Measurements from ENCODE around the gene CYSRT1.
A peak's percentile ranks its signal among the peaks of the same experiment; 100 is the strongest.
"Not testable (repeated sequence)": the region's sequence is repeated elsewhere in the genome, so short reads cannot be mapped to it uniquely, and the experiment has no call there.

Gene CYSRT1

DNA sequence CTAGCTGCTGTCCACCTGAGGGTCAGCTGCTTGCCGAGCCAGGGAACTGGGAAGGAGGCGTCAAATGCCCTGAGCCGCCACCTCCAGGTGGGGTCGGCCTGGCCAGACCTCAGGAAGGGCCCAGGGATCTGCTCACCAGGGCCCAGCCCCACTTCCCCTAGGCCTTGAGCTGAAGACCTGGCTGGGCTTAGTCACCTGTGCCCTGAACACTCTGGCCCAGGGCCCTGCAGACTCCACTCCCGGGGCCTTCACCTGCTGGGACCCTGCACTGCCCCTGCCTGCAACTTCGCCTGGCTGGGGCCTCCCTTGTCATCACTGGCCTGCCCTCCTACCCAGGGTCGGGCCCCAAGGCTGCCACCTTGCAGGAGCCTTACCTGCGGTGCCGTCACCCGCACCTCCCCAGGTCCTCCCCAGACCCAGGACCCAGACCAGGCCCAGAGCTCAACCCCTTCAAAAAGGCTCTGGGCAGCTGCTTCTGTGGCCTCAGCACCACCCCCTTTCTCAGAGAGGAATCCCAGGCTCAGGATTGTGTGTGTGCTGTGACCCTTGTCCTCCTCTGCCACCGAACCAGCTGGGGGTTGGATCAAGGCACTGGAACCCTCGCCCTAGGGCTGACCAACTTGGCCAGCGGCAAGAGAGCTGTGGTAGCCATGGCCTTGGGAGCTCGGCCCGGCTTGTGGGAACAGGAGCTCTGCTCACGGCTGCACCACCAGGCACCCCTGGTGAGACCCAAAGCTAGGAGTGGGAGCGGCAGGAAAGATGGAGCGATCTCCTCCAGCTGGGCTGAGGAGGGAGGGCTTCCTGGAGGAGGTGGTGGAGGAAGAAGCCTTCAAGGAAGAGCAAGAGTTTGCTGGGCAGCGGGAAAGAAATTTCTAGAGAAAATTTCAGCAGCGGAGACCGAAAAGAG lies 29.0 kb downstream of the CYSRT1 start:
- DNase-seq: no peak

DNA sequence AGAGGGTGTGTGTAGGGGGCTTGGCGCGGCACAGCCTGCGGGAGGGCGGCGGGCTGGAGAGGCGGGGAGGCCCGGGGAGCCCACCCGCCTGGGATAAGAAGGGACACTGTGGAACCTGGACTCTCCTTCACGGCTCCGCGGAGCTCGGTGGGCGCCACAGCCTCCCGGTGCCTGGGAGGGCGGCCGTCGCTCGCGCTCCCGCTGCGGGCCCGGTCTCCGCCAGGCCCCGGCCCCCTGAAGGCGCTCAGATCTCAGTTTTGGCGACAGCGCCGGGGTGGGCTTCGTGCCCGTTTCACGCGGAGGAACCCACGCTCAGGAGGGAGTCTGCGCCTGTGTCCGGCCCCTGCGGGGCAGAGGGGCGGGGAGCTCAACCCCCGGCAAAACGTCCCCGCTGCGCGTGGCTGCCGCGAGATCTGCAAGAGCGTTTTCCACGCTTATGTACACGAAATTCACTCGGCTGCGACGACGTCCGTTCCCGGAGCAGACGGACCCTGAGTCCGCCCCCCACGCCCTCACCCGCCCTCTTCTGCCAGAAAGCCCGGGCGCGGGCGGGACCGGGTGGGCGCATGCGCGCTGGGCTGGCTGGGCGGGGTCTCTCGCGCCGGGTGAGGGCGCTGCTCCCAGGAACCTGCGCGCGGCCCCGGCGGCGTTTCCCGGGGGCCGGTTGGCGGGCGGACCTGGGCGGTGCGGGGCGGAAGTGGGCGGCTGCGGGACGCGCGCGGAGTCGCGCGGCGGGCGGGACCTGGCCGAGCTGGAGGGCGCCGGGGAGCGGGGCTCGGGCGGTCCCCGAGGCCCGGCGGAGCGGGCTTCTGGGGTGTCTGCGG lies 29.9 kb downstream of the CYSRT1 start, which contains the start of gene NELFB:
NELFB (plus strand) TSS at position 704 of the 824 bp plus-strand sequence.
- DNase-seq: peak; percentile 93

DNA sequence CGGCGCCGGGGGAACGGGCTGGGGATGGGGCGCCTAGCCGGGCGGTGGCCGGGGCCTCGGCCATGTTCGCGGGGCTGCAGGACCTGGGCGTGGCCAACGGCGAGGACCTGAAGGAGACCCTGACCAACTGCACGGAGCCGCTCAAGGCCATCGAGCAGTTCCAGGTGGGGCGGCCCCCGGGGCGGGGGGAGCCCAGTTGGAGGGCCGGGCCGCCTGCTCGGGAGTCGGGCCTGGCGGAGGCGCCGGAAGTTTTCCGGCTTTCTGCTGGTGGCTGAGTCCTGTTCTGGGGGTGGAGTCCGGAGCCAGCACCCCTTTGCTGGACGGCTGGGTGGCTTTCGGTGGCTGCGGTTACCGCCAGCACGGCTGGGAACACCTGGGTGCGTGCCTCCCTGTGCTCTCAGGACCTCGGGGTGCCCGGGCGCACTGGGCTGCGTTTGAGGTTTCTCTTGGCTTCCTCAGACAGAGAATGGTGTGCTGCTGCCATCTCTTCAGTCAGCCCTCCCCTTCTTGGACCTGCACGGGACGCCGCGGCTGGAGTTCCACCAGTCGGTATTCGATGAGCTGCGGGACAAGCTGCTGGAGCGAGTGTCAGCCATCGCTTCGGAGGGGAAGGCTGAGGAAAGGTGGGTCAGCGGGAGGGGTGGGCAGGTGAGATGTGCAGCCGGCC lies 30.6 kb downstream of the CYSRT1 start:
- no peak for DNase-seq

DNA sequence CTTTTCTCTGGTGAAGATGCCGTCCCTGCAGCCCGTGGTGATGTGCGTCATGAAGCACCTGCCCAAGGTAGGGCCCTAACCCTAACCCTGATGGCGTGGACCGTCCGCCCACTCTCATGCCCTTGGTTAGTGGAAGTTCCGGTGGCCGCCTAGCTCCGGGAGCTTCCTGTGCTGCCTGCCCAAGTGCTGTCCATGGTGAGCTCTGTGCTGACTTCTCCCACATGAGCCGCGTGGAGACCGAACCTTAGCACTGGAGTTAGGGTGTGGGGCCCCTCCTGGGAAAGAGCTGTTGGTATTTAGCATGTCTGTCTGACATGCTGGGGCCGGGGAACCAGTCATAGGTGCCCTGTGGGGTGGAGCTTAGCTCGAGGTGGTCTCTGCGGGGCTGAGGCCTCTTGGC lies 31.4 kb downstream of the CYSRT1 start:
- no peak for DNase-seq

DNA sequence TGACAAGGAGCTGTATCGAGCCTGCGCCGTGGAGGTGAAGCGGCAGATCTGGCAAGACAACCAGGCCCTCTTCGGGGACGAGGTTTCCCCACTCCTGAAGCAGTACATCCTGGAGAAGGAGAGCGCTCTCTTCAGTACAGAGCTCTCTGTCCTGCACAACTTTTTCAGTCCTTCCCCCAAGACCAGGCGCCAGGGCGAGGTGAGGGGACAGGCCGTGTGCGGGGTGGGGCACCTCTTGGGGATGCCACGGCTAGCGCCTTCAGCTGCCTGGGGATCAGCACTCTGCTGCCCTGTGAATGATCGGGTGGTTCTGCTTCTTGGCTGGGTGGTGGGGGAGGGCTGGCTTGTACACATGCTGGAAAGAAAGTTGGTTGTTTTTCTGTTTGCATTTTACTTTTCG lies 31.9 kb downstream of the CYSRT1 start:
- no peak for DNase-seq

DNA sequence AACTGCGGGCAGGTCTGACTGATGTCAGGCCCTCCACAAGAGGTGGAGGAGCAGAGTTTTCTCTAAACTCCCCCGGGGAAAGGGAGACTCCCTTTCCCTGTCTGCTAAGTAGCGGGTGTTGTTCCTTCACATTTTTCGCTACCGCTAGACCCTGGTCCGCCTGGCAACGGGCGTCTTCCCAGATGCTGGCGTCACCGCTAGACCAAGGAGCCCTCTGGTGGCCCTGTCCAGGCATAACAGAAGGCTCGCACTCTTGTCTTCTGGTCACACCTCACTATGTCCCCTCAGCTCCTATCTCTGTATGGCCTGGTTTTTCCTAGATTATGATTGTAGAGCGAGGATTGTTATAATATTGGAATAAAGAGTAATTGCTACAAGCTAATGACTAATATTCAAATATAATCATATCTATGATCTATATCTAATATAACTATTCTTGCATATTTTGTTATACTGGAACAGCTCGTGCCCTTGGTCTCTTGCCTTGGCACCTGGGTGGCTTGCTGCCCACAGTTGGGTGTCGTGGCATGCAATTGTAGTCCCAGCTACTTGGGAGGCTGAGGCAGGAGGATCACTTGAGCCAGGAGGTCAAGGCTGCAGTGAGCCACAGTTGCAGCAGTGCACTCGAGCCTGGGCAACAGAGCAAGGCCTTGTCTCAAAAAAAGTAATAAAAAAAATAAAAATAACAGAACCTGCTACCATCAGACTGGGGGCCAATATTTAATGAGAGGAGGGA lies 37.4 kb downstream of the CYSRT1 start:
- not testable (repeated sequence) for DNase-seq

DNA sequence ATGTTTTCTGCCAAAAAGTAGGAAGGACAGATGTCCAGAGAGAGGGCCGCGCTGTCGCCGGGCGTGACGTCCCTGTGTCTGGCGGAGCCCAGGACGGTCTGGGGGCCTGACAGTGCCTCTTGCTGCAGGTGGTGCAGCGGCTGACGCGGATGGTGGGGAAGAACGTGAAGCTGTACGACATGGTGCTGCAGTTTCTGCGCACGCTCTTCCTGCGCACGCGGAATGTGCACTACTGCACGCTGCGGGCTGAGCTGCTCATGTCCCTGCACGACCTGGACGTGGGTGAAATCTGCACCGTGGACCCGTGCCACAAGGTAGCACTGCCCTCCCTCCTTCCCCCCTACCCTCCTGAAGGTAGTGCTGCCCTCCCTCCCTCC lies 37.9 kb downstream of the CYSRT1 start:
- DNase-seq: no peak

DNA sequence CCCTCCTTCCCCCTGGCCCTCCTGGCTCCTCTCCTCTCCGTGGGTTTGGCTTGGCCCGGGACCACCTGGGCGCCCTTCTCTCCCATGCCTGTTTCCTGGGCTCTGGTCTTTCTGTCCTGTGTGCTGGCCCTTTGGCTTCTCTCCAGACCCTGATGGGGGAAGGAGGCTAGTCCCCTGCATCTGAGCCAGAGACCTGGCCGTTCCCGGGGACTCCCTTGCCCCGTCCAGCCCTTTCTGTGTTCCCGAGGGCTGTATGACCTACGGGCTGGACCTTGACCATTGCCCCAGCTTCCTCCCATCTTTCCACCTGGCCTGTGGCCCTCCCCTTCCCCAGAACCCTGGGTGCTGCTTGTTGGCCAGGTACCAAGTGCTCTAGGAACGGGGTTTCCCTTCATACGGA lies 38.5 kb downstream of the CYSRT1 start:
- no peak for DNase-seq

DNA sequence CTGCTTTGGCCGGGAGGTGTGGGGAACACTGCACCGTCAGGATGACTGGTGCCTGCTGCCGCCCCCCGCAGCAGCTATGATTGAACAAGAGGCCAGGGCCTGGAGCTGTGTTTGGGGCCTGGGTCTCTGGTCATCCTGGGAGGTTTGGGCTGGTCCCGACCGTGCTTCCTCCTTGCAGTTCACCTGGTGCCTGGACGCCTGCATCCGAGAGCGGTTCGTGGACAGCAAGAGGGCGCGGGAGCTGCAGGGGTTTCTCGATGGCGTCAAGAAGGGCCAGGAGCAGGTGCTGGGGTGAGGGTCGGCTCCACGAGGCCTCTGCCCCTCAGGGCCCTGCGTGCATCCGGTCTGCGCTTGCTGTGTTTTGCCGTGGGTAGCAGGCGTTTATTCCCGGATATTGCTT lies 39.1 kb downstream of the CYSRT1 start:
- no peak for DNase-seq

DNA sequence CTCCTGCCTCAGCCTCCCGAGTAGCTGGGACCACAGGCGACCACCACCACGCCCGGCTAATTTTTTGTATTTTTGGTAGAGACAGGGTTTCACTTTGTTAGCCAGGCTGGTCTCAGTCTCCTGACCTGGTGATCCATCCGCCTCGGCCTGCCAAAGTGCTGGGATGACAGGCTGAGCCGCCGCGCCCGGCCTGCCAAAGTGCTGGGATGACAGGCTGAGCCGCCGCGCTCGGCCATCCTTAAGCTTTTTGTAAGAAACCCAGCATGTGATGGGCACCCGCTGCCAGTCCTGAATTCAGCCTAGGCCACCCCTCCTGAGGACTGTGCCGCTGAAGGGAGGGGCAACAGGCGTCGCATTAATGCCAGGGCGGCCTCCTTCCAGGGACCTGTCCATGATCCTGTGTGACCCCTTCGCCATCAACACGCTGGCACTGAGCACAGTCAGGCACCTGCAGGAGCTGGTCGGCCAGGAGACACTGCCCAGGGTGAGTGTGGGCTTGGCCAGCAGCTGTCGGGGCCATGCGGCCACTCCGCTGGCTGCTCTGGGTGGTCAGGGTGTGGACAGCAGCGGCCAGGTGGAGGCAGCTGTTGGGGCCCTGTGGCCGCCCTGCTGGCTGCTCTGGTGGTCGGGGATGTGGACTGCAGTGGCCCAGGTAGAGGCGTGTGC lies 40.7 kb downstream of the CYSRT1 start:
- no peak for DNase-seq

DNA sequence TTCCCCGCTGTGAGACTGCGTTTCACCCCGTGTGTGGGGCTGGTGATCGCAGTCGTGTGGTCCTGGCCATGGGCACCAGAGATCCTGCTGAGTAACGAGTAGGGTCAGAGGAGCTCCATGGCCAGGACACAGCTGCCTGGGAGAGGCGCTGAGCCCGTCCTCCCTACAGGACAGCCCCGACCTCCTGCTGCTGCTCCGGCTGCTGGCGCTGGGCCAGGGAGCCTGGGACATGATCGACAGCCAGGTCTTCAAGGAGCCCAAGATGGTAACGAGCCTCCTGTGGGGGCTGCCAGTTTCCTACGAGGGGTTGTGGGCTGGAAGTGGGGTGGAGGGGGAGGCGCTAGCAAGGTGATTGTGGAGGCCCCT lies 41.2 kb downstream of the CYSRT1 start:
- no peak for DNase-seq

DNA sequence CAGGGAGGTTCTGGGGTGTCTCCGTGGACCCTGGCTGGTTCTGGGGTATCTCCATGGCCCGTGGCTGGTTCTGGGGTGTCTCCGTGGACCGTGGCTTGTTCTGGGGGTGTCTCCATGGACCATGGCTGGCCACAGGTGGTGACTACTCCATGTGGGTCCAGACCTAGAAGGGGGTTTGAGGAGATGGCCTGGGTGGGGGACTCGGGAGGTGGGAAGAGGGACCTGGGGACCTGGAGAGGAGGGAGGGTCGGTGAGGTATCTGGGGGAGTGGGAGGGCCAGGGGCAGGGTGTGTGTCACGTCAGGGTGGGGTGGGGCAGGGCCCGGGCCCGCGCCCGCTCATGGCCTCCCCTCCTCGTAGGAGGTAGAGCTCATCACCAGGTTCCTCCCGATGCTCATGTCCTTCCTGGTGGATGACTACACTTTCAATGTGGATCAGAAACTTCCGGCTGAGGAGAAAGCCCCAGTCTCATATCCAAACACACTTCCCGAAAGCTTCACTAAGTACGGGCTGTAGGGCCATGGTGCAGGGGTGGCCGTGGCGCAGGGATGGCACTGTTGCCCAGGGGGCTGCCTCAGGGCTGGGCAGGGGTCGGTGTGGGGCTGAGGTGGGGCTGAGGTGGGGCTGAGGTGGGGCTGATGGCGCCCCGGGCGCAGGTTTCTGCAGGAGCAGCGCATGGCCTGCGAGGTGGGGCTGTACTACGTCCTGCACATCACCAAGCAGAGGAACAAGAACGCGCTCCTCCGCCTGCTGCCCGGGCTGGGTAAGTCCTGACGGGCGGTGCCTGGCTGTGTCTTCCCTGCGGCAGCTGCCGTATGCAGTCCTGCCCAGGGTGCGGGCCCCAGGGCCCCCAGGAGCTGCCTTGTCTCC lies 41.8 kb downstream of the CYSRT1 start:
- DNase-seq: no peak

DNA sequence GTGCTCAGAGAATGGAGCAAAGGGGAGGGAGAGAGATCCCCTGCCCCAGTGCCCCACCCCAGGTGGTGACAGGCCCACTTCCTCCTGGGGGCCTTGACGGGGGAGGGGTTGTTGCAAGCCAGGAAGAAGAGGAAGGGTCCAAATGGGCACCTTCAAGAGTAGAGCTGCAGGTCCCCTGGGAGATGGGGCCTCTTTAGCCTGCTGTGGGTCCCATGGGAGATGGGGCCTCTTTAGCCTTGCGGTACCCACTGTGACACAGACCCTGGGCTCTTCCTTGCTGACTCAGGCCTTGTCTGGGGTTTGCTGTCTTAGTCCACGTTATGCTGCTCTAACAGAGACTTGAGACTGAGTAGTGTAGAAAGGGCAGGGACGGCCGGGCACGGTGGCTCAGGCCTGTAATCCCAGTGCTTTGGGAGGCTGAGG lies 43.0 kb downstream of the CYSRT1 start:
- no peak for DNase-seq

DNA sequence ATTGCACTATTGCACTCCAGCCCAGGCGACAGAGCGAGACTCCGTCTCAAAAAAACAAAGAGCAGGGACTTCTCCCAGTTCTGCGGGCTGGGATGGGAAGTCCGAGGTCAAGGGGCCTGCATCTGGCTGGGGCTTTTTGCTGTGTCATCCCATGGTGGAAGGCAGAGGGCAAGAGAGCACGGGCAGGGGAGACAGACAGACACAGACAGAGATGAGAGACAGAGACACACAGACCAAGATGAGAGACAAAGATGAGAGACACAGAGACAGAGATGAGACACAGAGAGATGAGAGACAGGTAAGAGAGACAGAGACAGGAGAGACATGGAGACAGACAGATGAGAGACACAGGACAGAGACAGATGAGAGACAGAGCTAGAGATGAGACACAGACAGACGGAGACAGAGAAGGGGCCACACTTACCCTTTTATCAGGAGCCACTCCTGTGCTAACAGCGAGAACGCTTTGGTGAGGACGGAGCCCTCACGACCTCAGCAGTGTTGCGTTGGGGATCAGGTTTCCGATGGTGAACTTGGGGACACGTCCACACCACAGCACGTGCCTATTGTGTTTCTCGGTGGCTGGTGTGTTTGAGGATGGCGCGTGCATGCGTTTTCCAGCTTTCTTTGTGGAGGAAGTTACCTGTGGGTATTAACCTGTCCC lies 43.7 kb downstream of the CYSRT1 start:
- DNase-seq: no peak

DNA sequence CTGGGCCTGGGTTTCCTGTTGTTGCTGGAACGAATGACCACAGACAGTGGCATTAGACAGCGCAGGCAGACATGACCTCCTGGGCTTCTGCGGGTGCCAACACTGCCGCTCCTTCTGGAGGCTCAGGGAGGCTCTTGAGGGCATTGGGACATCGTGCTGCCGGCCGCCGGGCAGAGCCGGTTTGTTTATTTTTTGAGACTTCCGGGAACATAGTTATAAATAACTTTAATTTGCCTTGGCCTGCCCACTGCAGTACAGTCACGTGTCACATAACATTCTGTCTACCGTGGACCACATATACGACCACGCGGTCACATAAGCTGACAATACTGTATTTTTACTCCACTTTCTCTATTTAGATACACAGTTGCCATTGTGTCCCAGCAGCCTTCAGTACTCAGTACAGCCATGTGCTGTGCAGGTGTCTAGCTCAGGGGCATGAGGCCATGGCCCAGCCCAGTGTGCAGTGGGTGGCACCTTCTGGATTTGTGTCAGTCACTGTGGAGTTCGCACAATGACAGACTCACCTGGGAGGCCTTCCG lies 44.3 kb downstream of the CYSRT1 start:
- no peak for DNase-seq

DNA sequence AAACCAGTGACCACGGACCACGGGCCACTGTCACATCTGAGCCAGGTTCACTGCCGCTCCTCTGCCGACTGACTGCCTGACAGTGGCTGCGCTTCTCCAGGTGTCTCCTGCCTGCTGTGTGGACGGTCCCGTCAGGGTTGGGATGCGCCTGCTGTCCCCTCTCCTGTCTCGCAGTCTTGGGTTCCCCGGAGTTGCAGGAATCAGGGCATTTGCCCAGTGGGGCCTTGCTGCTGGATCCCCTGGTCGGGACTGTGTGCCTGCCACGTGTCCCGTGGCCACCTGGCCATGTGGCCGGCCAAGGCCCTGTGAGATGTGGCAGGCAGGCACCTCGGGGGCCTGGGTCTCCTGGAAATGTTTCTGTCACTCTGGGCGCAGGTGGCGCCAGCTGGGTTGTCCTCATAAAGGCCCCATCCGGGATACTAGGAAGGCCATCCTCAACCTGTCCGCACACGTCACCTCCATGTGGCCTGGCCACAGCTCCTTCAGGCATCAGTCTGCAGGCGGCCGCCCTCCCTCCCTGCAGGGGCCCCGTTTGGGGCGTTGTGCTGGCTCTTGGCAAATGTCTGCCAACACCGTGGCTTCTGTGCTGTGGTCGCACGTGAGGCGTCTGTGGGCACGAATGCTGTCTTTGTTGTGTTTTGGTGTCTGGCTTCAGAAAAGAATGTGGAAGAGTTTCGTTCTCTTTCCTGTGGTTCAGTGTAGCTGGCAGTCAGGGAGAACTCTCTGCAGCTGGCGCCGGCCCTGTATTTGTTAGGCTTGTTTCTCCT lies 46.1 kb downstream of the CYSRT1 start:
- DNase-seq: no peak

DNA sequence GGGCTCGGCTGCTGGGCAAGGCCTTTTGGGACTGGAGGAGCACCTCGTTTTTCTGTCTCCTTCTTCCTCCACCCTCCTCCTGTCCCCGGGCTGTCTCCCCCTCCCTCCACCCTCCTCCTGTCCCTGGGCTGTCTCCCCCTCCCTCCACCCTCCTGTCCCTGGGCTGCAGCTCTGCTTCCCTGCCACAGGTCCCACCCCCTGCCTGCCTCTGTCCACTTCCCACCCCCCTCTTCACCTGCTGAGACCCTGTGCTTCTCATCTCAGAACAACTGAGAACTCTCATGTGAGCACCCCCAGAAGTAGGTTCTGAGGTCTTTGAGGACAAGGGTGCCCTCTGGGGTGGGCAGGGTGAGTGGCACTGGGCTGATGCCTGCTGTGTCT lies 46.7 kb downstream of the CYSRT1 start:
- DNase-seq: no peak

DNA sequence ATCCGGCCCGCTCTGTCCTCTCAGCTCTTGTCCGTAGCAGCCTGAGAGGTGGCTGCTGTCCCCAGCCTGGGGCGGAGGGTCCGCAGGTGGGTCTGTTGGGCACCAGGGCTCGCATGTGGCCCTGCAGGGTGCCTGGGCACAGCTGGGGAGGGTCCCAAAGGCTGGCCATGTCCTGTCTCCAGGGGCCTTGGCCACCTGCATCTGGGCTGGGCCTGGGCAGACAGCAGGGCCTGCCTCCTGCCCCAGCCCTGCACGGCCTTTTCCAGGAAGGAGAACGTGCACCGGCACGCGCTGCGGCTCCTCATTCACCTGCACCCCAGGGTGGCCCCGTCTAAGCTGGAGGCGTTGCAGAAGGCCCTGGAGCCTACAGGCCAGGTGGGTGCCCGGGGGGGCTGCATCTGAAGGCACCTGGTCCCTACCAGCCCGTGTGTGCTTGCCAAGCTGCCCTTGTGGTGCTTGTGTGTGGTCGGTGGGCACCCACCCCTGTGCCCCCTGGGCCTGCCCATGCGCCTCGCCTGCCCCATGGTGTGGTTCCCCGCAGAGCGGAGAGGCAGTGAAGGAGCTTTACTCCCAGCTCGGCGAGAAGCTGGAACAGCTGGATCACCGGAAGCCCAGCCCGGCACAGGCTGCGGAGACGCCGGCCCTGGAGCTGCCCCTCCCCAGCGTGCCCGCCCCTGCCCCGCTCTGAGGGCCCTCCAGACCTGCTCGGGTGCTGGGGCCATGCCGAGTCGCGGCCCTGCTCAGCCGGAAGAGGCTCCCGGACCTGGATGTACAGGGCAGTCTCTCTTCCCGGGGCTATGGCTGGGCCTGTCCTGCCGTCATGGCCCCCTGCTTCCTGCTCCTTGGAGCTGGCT lies 47.5 kb downstream of the CYSRT1 start:
- DNase-seq: no peak

DNA sequence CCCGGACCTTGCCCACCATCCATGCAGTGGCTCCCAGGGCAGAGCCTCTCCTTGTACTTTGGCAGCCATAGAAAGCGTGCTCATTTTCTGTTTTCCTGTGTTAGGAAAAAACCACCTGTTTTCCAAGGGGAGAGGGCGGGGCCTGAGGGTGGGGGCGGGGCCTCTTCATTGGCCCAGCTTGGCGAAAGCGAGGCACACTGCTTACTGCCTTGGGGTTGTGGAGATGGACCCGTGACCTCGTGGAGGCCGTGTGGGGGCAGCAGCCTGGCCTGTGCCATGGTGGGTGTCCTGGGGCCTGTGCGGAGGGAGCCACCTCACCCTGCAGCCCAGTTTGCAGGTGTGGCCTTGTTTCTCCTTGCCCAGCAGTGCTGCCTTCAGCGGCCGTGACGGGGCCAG lies 48.1 kb downstream of the CYSRT1 start:
- DNase-seq: no peak
